Esophagus mucosa (tissue), 1 donor: ENCODE results near the gene SASH1. TPM values are rescaled to one million over a fixed set of nuclear protein-coding genes. Genes with fewer than 3 reads are reported as not detected.

Experiments
- ATAC-seq: fragments of 200-7000 bp; cut with Tn5 transposase; one replicate; pipeline ENCODE4 v1.9.1; 2020
- total RNA-seq: library from RNA; stranded (reverse); gene quantifications from one replicate; pipeline ENCODE4 v1.2.4, GENCODE V29; 2023
- donor health status: DM: yes; HTN: yes; CAD: no.

SASH1 gene
- total RNA-seq, 1 donor from 2014 or later, result 65.2 TPM

DNA sequence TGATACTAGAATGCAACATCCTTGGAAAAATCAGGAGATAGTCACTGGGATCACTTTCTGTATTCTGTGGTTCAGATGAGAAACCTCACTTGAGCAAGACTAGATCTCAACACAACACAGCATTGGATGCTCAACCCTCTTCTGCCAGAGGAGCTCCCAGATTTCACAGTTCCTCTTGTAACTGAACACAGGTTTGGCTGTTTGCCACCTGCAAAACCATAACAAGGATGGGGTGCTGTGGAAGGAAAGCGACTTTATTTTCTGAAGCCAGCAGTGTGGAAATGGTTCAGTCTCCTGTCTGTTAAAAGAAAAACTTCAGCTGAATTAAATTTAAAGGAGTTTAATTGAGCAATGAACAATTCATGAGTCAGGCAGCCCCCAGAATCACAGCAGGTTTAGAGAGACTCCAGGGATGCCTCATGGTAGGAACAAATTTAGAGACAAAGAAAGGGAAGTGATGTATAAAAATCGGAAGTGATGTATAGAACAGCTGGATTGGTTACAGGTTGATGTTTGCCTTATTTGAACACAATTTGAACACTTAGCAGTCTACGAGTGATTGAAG is 254.3 kb downstream of the SASH1 start:
- ATAC-seq, result no peak

DNA sequence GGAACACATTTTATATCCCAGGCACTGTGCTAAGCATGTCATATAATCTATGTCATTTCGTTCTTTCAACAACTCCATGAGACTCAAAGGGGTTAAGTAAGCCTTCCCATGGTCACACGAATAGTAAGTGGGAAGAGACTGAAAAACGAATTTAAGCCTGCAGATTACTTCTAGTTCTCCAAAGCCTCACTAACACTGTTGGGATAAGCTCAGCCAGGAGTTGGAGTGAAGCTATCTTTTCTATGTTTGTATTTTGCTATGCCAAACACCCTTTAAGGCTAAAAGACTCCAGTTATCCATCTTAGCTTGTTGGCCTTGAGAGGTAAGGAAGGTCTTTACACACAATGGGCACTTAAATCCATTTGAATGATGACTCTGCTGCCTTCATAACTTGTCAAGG is 256.1 kb downstream of the SASH1 start:
- ATAC-seq, result no peak

DNA sequence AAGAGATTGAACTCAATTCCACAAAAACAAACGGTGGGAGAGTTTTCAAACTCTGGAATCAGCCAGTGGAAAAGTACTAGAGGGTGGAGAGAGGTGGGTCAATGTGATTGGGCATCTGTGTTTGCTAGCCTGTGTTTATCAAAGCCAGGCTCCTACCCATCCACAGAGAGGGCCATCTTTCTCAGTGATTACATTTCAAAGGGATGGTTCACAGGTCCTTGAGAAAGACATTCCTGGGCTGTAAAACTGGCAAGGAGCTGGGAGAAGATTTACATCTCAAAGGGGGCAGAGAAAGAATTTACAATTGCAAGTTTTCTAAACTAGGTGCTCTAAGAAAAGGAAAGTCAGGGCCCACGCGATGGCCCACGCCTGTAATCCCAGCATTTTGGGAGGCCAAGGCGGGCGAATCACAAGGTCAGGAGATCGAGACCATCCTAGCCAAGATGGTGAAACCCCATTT is 257.4 kb downstream of the SASH1 start:
- ATAC-seq, result no peak
